NCI-H146 treated with DMSO at 0.1 percent for 48 hours (cell line): ENCODE data around the gene RPL23.
A peak's percentile ranks its signal among the peaks of the same experiment; 100 is the strongest.

Experiments used
- DNase-seq: peaks from one replicate; lab custom pipeline; 2025; ENCODE audit not compliant: unreplicated experiment; lab: John Stamatoyannopoulos, UW

The RPL23 gene

GRCh38 chr17:38885044-38885727 is 31.7 kb upstream of the RPL23 start:
- DNase-seq: no peak

GRCh38 chr17:38883592-38884526 is 30.3 kb upstream of the RPL23 start:
- DNase-seq: no peak

GRCh38 chr17:38882870-38883269 is 29.3 kb upstream of the RPL23 start:
- DNase-seq: no peak

GRCh38 chr17:38881600-38882191 is 28.2 kb upstream of the RPL23 start:
- DNase-seq: no peak

GRCh38 chr17:38879878-38880665 is 26.6 kb upstream of the RPL23 start:
- DNase-seq: no peak

- DNase-seq: no peak
Observed at GRCh38 chr17:38877130-38877851, 23.8 kb upstream of the RPL23 start.

- no peak for DNase-seq
Observed at GRCh38 chr17:38875477-38876075, 22.1 kb upstream of the RPL23 start.

GRCh38 chr17:38874505-38875400 is 21.2 kb upstream of the RPL23 start:
- no peak for DNase-seq

GRCh38 chr17:38873640-38874380 is 20.3 kb upstream of the RPL23 start:
- no peak for DNase-seq

GRCh38 chr17:38872671-38873385 is 19.3 kb upstream of the RPL23 start:
- no peak for DNase-seq

GRCh38 chr17:38872027-38872511 is 18.5 kb upstream of the RPL23 start:
- DNase-seq: no peak

GRCh38 chr17:38871247-38872015 is 17.9 kb upstream of the RPL23 start:
- no peak for DNase-seq

- DNase-seq: peak; percentile 39
Observed at GRCh38 chr17:38870259-38871165, 17.0 kb upstream of the RPL23 start.

GRCh38 chr17:38869526-38870258 is 16.2 kb upstream of the RPL23 start, which contains the start of gene LASP1:
Gene LASP1, plus strand, starts transcription at chr17:38870058. Its CDS starts 132 bp downstream, at chr17:38870190.
- DNase-seq: peak; percentile 80
